Astrocyte of the cerebellum (primary cell): ENCODE results near the gene TRIM44.

Experiments
- DNase-seq: peaks from one replicate; pipeline ENCODE4 v3.0.0-alpha.2; 2011; ENCODE audit warnings: low read depth
- H3K4me3 ChIP-seq: 2 replicates; pipeline ENCODE4 v1.5.1; 2011; ENCODE audit warnings: mild to moderate bottlenecking, low read depth, low read length, moderate library complexity
- in situ Hi-C: cut with HindIII; loops from 2 replicates; pipeline ENCODE4 v1.10.0; 2017; ENCODE audit warnings: low sequenced_read_pairs
- TF ChIP-seq, protein P1 (sequence below): IDR thresholded peaks from 2 replicates; pipeline ENCODE4 v1.5.1; 2012; ENCODE audit warnings: low read length, low read depth, moderate library complexity, mild to moderate bottlenecking; ENCODE audit errors: missing control alignments

The TRIM44 gene

DNA sequence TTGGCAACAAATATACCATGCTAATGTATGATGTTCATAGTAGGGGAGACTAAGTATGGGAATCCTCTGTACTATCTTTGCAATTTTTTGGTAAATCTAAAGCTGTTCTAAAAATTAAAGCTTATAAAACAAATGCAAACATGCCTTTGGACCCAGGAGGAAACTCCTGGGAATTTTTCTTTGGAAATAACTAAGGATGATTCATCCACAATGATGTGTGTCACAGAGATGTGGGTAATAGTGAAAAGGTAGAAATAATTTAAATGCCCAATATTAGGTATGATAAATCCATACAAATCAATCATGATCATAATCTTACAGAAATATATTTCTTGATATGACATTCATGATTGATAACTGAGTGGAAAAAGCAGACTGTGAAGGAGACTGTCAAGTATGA, 135.8 kb downstream of the TRIM44 start:
- no peak for DNase-seq
- TF ChIP-seq, protein P1, sequence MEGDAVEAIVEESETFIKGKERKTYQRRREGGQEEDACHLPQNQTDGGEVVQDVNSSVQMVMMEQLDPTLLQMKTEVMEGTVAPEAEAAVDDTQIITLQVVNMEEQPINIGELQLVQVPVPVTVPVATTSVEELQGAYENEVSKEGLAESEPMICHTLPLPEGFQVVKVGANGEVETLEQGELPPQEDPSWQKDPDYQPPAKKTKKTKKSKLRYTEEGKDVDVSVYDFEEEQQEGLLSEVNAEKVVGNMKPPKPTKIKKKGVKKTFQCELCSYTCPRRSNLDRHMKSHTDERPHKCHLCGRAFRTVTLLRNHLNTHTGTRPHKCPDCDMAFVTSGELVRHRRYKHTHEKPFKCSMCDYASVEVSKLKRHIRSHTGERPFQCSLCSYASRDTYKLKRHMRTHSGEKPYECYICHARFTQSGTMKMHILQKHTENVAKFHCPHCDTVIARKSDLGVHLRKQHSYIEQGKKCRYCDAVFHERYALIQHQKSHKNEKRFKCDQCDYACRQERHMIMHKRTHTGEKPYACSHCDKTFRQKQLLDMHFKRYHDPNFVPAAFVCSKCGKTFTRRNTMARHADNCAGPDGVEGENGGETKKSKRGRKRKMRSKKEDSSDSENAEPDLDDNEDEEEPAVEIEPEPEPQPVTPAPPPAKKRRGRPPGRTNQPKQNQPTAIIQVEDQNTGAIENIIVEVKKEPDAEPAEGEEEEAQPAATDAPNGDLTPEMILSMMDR: no peak
- in situ Hi-C loops: no loop called here
- no peak overlapping the region for H3K4me3 ChIP-seq

DNA sequence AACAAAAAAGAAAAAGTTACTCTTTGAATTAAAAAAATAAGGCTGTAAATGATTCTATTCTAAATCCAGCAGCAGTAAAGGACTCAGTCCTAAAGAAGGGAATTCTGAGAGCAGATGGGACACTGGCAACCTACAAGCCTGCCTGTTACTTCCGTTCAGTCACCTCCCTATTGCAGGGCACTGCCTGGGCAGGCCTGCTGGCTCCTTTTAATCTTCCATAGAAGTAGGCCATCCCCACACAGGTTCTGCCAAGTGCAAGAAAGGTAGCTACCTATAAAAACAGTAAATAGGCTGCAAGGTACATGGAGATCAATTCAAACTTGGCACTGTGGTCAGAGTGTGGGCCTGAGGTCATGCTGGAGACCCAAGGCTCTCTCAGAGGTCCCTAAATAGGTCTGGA, 136.4 kb downstream of the TRIM44 start:
- TF ChIP-seq, protein P1: no peak
- no peak overlapping the region for H3K4me3 ChIP-seq
- no peak for DNase-seq
- in situ Hi-C loops: no loop called here

DNA sequence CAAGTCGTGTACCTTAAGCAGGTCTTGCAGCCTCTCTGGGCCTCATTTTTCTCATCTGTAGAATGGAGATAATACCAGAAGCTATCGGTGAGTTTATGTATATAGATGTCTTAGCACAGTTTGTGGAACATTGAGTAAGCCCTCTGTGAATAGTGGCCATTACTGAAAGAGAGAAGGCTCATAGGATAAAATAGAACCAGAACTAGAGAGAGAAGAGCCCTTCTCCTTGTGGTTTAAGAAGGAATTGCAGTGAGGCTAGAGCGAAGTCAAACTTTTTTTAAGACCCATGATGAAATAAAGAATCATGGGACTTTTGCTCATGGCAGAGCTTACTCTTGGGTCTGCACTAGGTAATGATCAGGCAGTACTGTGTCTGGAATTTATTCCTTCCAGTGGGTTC, 137.1 kb downstream of the TRIM44 start:
- TF ChIP-seq, protein P1: peak; percentile 21
- in situ Hi-C loops: loop anchor here (25.0 kb wide), 2 partner anchors 162 to 663 kb away; no protein-coding TSS in a partner anchor

DNA sequence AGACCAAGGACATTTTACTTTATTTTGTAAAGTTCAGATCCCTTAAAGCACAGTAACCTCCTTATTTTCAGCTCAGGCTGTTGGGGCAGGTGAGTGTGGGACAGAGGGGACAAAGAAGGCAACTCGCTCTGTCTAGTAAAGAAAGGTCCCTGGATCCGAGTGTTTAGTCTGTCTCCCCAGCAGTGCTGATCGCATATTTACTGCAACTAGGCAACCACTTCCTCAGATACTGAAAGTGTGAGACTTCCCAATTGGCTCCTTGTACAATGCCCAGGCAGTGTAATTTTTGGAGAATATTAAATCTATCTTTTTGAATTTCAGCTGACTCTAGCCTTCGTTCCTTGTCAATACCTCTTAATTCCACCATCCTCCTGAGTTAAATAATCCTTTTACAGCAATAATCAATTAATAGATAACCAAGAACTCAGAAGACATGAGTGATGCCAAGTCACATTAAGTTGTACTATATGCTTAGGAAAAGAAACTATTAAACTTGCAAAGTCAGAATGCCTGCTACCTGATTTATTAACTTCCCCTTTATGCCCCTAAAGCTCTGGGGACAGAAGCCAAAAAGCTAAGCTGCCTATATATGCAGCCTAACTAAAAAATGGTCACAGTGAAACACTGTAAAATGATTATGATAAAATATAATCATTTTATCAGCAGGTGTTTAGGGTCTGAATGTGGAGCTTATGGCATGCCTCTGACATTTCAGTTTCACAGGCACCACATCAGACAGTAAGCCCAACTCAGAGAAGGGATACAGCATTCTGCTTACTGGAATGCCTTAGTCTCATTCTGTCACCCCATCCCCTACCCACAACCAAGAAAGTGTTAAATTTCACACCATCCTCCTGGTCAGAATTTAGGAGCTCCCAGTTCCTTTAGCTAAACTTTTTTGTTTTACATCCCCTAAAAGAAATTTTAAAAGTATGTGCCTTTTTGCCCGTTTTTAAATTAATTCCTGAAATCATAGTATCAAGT, 138.7 kb downstream of the TRIM44 start:
- TF ChIP-seq, protein P1: no peak
- in situ Hi-C loops: loop anchor here (25.0 kb wide), 2 partner anchors 164 to 661 kb away; no protein-coding TSS in a partner anchor
- DNase-seq: no peak
- H3K4me3 ChIP-seq: no peak overlapping the region

More for the DNA sequence above, 137.1 kb downstream of the TRIM44 start:
- no peak overlapping the region for H3K4me3 ChIP-seq
- no peak for DNase-seq

DNA sequence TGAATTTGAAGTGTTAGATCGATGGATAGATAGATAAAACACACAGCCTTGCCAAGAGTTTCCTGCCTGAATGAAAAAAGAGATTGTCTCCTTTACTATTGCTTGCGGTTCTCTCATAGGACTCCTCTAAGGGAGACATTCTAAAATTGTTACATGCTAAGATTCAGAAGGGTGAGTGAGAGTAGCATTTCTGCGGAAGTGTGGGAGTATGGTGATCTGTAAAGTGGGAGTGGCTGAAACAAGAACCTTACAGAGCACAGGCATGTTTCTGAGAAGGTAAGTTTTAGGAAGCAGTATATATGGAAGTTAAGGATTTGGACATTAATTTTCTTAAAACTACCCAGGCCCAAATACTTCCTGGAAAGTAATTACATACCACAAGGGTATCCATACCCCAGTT, 139.6 kb downstream of the TRIM44 start:
- in situ Hi-C loops: loop anchor here (25.0 kb wide), 2 partner anchors 165 to 660 kb away; no protein-coding TSS in a partner anchor
- H3K4me3 ChIP-seq: no peak overlapping the region
- TF ChIP-seq, protein P1: no peak
- no peak for DNase-seq

DNA sequence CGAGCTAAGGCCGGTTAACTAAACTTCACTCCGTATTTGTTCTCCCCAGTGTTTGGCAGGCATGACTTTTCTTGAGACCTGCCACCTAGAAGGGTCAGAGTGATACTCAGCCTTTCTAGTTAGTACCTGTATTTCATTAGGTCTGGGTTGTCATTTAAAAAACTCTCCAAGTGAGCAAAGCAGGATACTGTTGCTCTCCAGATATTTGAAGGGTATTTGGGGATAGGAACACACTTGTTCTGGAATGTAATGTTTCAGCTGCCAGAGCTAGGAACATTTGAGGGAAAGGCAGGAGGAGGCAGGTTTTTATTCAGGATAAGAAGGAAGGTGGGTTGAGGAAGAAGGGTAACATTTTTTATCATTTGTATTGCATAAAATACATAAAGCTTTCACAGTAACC, 140.1 kb downstream of the TRIM44 start:
- no peak overlapping the region for H3K4me3 ChIP-seq
- no peak for DNase-seq
- TF ChIP-seq, protein P1: no peak
- in situ Hi-C loops: loop anchor here (25.0 kb wide), 2 partner anchors 165 to 660 kb away; no protein-coding TSS in a partner anchor
